GM23248 (cell line): ENCODE results near the gene VPS4A.

Experiments
- EZH2 ChIP-seq: fragments of 200-600 bp; sonication (generic); IDR thresholded peaks from 2 replicates; pipeline ENCODE4 v1.6.1; 2018; ENCODE audit warnings: antibody characterized with exemption, mild to moderate bottlenecking; ENCODE audit not compliant: insufficient read depth, poor library complexity, severe bottlenecking
- EZH2phosphoT487 ChIP-seq: fragments of 200-600 bp; sonication (generic); IDR thresholded peaks from 2 replicates; pipeline ENCODE4 v1.6.1; 2018; ENCODE audit warnings: antibody characterized with exemption, moderate library complexity, mild to moderate bottlenecking, low read depth; ENCODE audit not compliant: insufficient read depth

DNA sequence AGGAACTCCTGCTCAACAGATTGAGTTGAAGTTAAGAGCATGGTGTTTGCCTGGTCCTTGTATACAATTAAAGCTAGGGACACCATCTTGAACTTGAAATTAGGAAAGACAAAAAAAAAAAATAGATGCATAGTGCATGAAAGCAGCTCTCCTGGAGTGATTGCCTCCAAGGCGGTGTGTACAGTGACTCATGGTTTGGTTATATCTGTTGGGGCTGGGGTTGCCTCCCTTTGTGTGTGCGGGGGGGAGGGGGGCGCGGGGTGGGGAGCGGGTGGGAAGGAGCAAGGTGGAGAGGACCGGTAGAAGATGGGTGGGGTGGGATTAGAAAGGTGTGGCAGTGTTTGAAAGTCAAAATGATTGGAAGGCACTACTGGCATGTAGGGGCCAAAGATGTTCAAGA lies 37.1 kb downstream of the VPS4A start:
- TF ChIP-seq EZH2 (no peak), EZH2phosphoT487 (no peak)
